C4-2B (cell line): ENCODE measurements around the gene RAB3B.
"Not testable (repeated sequence)": the region's sequence is repeated elsewhere in the genome, so short reads cannot be mapped to it uniquely, and the experiment has no call there.

ENCODE experiments used
- CTCF ChIP-seq: fragments of 450-650 bp; conservative IDR thresholded peaks from 2 replicates; pipeline ENCODE4 v1.5.1; 2017; ENCODE audit warnings: mild to moderate bottlenecking
- ZFX ChIP-seq: fragments of 450-650 bp; IDR thresholded peaks from 2 replicates; pipeline ENCODE4 v1.6.1; 2017

- TF ChIP-seq CTCF, ZFX: not testable (repeated sequence)
These were observed 117.2 kb downstream of the RAB3B start for GRCh38 chr1:51873270-51873669.
